H9 (cell line): Measurements from ENCODE around the gene PHF21B. TPM values are rescaled to one million over a fixed set of nuclear protein-coding genes. Genes with fewer than 3 reads are reported as not detected.

Source experiments
- DNase-seq: peaks from one replicate; pipeline ENCODE4 v3.0.0-alpha.2; 2017
- H2AFZ ChIP-seq: one replicate; pipeline ENCODE4 v1.6.1; 2013; ENCODE audit warnings: mild to moderate bottlenecking, low read length, control low read depth, moderate library complexity
- H2AK5ac ChIP-seq: 2 replicates; pipeline ENCODE4 v1.6.1; 2013; ENCODE audit warnings: low read length, control low read depth, mixed read lengths; ENCODE audit not compliant: insufficient read length
- H2BK120ac ChIP-seq: one replicate; pipeline ENCODE4 v1.6.1; 2013; ENCODE audit warnings: low read depth, mild to moderate bottlenecking, low read length, control low read depth, inconsistent platforms; ENCODE audit not compliant: poor library complexity, severe bottlenecking
- H2BK12ac ChIP-seq: 2 replicates; pipeline ENCODE4 v1.6.1; 2013; ENCODE audit warnings: low read length, control low read depth, mixed read lengths, low read depth; ENCODE audit not compliant: insufficient read length
- H2BK15ac ChIP-seq: 2 replicates; pipeline ENCODE4 v1.6.1; 2013; ENCODE audit warnings: low read depth, low read length, control low read depth
- H2BK20ac ChIP-seq: one replicate; pipeline ENCODE4 v1.6.1; 2013; ENCODE audit warnings: low read depth, mild to moderate bottlenecking, low read length, control low read depth, inconsistent platforms; ENCODE audit not compliant: poor library complexity, severe bottlenecking
- H2BK5ac ChIP-seq: 2 replicates; pipeline ENCODE4 v1.6.1; 2013; ENCODE audit warnings: low read length, control low read depth, mixed read lengths; ENCODE audit not compliant: insufficient read length
- H3K14ac ChIP-seq: 2 replicates; pipeline ENCODE4 v1.6.1; 2013; ENCODE audit warnings: low read length, control low read depth; ENCODE audit not compliant: insufficient read depth
- H3K18ac ChIP-seq: 2 replicates; pipeline ENCODE4 v1.6.1; 2013; ENCODE audit warnings: low read depth, mild to moderate bottlenecking, mixed read lengths, low read length, control low read depth; ENCODE audit not compliant: insufficient read length
- H3K23ac ChIP-seq: 2 replicates; pipeline ENCODE4 v1.6.1; 2013; ENCODE audit warnings: low read length, control low read depth, mixed read lengths, low read depth; ENCODE audit not compliant: insufficient read length
- H3K23me2 ChIP-seq: 2 replicates; pipeline ENCODE4 v1.6.1; 2013; ENCODE audit warnings: low read depth, mild to moderate bottlenecking, mixed read lengths, low read length, control low read depth; ENCODE audit not compliant: insufficient read length, poor library complexity, severe bottlenecking
- H3K27ac ChIP-seq: 2 replicates; pipeline ENCODE4 v1.5.1; 2013; ENCODE audit warnings: low read length, control low read depth, mixed read lengths, low read depth; ENCODE audit not compliant: insufficient read length
- H3K27me3 ChIP-seq: 2 replicates; pipeline ENCODE4 v1.6.1; 2013; ENCODE audit warnings: low read length, control low read depth, inconsistent platforms; ENCODE audit not compliant: insufficient read depth
- H3K4ac ChIP-seq: 2 replicates; pipeline ENCODE4 v1.6.1; 2013; ENCODE audit warnings: low read depth, mild to moderate bottlenecking, control low read depth, inconsistent platforms, low read length, moderate library complexity
- H3K4me1 ChIP-seq: 2 replicates; pipeline ENCODE4 v1.6.1; 2013; ENCODE audit warnings: low read length, control low read depth, inconsistent platforms; ENCODE audit not compliant: insufficient read depth
- H3K4me2 ChIP-seq: 2 replicates; pipeline ENCODE4 v1.6.1; 2013; ENCODE audit warnings: low read length, control low read depth, mixed read lengths; ENCODE audit not compliant: insufficient read length, insufficient read depth
- H3K56ac ChIP-seq: 2 replicates; pipeline ENCODE4 v1.6.1; 2013; ENCODE audit warnings: low read depth, mild to moderate bottlenecking, mixed read lengths, low read length, control low read depth; ENCODE audit not compliant: insufficient read length
- H3K79me1 ChIP-seq: 2 replicates; pipeline ENCODE4 v1.6.1; 2013; ENCODE audit warnings: low read depth, mild to moderate bottlenecking, moderate library complexity, low read length, control low read depth, inconsistent platforms; ENCODE audit not compliant: insufficient read depth, poor library complexity, severe bottlenecking
- H3K79me2 ChIP-seq: 2 replicates; pipeline ENCODE4 v1.6.1; 2013; ENCODE audit warnings: low read length, control low read depth, inconsistent platforms; ENCODE audit not compliant: insufficient read depth
- H3K9ac ChIP-seq: 2 replicates; pipeline ENCODE4 v1.6.1; 2013; ENCODE audit warnings: low read length, control low read depth, mixed read lengths; ENCODE audit not compliant: insufficient read length; ENCODE audit errors: extremely low read depth
- H3K9me3 ChIP-seq: one replicate; pipeline ENCODE4 v1.6.1; 2013; ENCODE audit warnings: low read depth, low read length, inconsistent platforms; ENCODE audit not compliant: control insufficient read depth
- H3T11ph ChIP-seq: one replicate; pipeline ENCODE4 v1.6.1; 2013; ENCODE audit warnings: mild to moderate bottlenecking, low read length, control low read depth, inconsistent platforms
- H4K20me1 ChIP-seq: one replicate; pipeline ENCODE4 v1.6.1; 2013; ENCODE audit not compliant: control insufficient read depth, insufficient read length, insufficient read depth
- H4K5ac ChIP-seq: 2 replicates; pipeline ENCODE4 v1.6.1; 2013; ENCODE audit warnings: low read depth, mild to moderate bottlenecking, mixed read lengths, low read length, control low read depth; ENCODE audit not compliant: insufficient read length
- H4K8ac ChIP-seq: replicated peaks from 2 replicates; pipeline ENCODE4 v1.6.1; 2013; ENCODE audit warnings: low read length, control low read depth, mixed read lengths, low read depth; ENCODE audit not compliant: insufficient read length
- H4K91ac ChIP-seq: 2 replicates; pipeline ENCODE4 v1.6.1; 2013; ENCODE audit warnings: low read depth, mild to moderate bottlenecking, moderate library complexity, mixed read lengths, low read length, control low read depth; ENCODE audit not compliant: insufficient read length
- H3K27ac Mint-ChIP-seq, 3 experiments: 2 replicates in 2 of 3; 3 replicates in 1 of 3; pipeline ENCODE4 v1.8.0; 2020 to 2021; ENCODE audit warnings: mixed read lengths in 3 of 3, mild to moderate bottlenecking in 1 of 3, moderate library complexity in 1 of 3
- H3K27me3 Mint-ChIP-seq: 2 replicates; pipeline ENCODE4 v1.8.0; 2021; ENCODE audit warnings: low read depth, mild to moderate bottlenecking, moderate library complexity, mixed read lengths
- H3K36me3 Mint-ChIP-seq, 3 experiments: 2 replicates in 2 of 3; 3 replicates in 1 of 3; pipeline ENCODE4 v1.8.0; 2020 to 2021; ENCODE audit warnings: low read depth in 3 of 3, mixed read lengths in 3 of 3; ENCODE audit not compliant: insufficient read depth in 1 of 3
- H3K4me1 Mint-ChIP-seq, 2 experiments: 2 replicates each; pipeline ENCODE4 v1.8.0; 2020; ENCODE audit warnings: mixed read lengths in 2 of 2
- H3K4me3 Mint-ChIP-seq, 2 experiments: 2 replicates in 1 of 2; 3 replicates in 1 of 2; pipeline ENCODE4 v1.8.0; 2020 to 2021; ENCODE audit warnings: mild to moderate bottlenecking in 2 of 2, mixed read lengths in 2 of 2, moderate library complexity in 1 of 2
- H3K9me3 Mint-ChIP-seq, 2 experiments: 2 replicates in 1 of 2; 3 replicates in 1 of 2; pipeline ENCODE4 v1.8.0; 2020; ENCODE audit warnings: mild to moderate bottlenecking in 2 of 2, mixed read lengths in 2 of 2, moderate library complexity in 1 of 2
- WGBS: extraction: QIAGEN DNeasy Blood & Tissue Kit; methylation state at CpG from one replicate; pipeline ENCODE4 v1.1.7; 2013; ENCODE audit warnings: missing lambda C conversion rate, low lambda C conversion rate, mixed read lengths; ENCODE audit not compliant: insufficient read length; ENCODE audit errors: extremely low coverage; 5-methylcytosine and 5-hydroxymethylcytosine counted together
- total RNA-seq: library from RNA; stranded (reverse); gene quantifications from 2 replicates; pipeline ENCODE4 v1.2.1, GENCODE V29; 2021
- TF ChIP-seq, protein P1 (sequence below): fragments of 200-600 bp; sonication (generic); conservative IDR thresholded peaks from 3 replicates; pipeline ENCODE4 v1.8.0; 2021; ENCODE audit warnings: antibody characterized with exemption, mild to moderate bottlenecking

PHF21B gene
- total RNA-seq, 1 experiment from 2014 or later = 60.3 TPM

DNA sequence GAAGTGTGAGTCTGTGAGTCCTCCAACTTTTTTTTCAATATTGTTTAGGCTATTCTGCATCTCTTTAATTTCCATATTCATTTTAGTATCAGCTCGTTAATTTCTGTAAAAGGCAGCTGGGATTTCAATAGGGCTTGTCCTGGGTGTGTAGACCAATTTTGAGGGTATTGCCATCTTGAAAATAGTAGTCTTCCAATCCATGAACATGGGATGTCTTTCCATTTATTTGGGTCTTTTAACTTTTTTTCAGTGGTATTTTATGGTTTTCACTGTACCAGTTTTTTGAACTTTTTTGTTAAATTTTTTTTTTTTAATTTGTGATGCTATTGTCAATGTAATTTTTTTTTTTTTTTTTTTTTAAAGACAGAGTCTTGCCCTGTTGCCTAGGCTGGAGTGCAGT is 177.9 kb downstream of the PHF21B start:
- H3T11ph ChIP-seq = no peak overlapping the region
- H3K18ac ChIP-seq = no peak overlapping the region
- no peaks in the 10 kb centered on the region for H3K9me3 ChIP-seq
- H4K20me1 ChIP-seq = peaks cover 2% of the 10 kb centered on the region
- no peak overlapping the region for H2BK120ac ChIP-seq
- no peak overlapping the region for H3K9ac ChIP-seq
- DNase-seq = no peak
- H3K27ac ChIP-seq = no peak overlapping the region
- no peak overlapping the region for H4K5ac ChIP-seq
- H4K8ac ChIP-seq = no peak overlapping the region
- H3K27ac Mint-ChIP-seq = no peak overlapping the region
- peaks cover 32 to 46% (median 45%) of the 10 kb centered on the region in 3 experiments for H3K36me3 Mint-ChIP-seq
- no peaks in the 10 kb centered on the region for H3K23me2 ChIP-seq
- peaks cover 13 to 29% of the 10 kb centered on the region in 2 experiments for H3K9me3 Mint-ChIP-seq
- no peak overlapping the region for H4K91ac ChIP-seq
- no peak overlapping the region for H2BK20ac ChIP-seq
- no peaks in the 10 kb centered on the region; the same call in 1 of the 2 replicates for H3K4me1 ChIP-seq
- H3K4me3 Mint-ChIP-seq = no peak overlapping the region
- WGBS = no CpG with 5 or more reads among the region's 1 CpG
- H3K4me2 ChIP-seq = no peak overlapping the region
- H2BK5ac ChIP-seq = no peak overlapping the region
- no peak overlapping the region for H3K14ac ChIP-seq
- H3K27me3 Mint-ChIP-seq = no peaks in the 10 kb centered on the region
- H3K4me1 Mint-ChIP-seq = peaks cover 4 to 6% of the 10 kb centered on the region in 2 experiments
- H2BK15ac ChIP-seq = no peak overlapping the region
- no peak overlapping the region for H3K23ac ChIP-seq
- H3K27me3 ChIP-seq = no peaks in the 10 kb centered on the region
- no peak overlapping the region for H3K56ac ChIP-seq
- no peaks in the 10 kb centered on the region for H3K79me2 ChIP-seq
- TF ChIP-seq, protein P1, sequence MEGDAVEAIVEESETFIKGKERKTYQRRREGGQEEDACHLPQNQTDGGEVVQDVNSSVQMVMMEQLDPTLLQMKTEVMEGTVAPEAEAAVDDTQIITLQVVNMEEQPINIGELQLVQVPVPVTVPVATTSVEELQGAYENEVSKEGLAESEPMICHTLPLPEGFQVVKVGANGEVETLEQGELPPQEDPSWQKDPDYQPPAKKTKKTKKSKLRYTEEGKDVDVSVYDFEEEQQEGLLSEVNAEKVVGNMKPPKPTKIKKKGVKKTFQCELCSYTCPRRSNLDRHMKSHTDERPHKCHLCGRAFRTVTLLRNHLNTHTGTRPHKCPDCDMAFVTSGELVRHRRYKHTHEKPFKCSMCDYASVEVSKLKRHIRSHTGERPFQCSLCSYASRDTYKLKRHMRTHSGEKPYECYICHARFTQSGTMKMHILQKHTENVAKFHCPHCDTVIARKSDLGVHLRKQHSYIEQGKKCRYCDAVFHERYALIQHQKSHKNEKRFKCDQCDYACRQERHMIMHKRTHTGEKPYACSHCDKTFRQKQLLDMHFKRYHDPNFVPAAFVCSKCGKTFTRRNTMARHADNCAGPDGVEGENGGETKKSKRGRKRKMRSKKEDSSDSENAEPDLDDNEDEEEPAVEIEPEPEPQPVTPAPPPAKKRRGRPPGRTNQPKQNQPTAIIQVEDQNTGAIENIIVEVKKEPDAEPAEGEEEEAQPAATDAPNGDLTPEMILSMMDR = no peak
- H2AK5ac ChIP-seq = no peak overlapping the region
- no peak overlapping the region for H3K4ac ChIP-seq
- no peak overlapping the region for H2BK12ac ChIP-seq
- H2AFZ ChIP-seq = no peak overlapping the region
- H3K79me1 ChIP-seq = no peaks in the 10 kb centered on the region

Other genes with a start within 250 kb of the PHF21B start
- 125 and 134 TPM in 2 replicates for gene NUP50, start 153.9 kb upstream of the PHF21B start, total RNA-seq
- 45.3 and 46.2 TPM in 2 replicates for gene KIAA0930, start 230.9 kb upstream of the PHF21B start, total RNA-seq